Omental fat pad (tissue), 4 donors: Measurements from ENCODE around the gene CAMSAP3. TPM values are rescaled to one million over a fixed set of nuclear protein-coding genes. Genes with fewer than 3 reads are reported as not detected.
"Not testable (repeated sequence)": the region's sequence is repeated elsewhere in the genome, so short reads cannot be mapped to it uniquely, and the experiment has no call there.

Source experiments
- ATAC-seq: fragments of 150-250 bp; one replicate; pipeline ENCODE4 v1.9.1; 2016; ENCODE audit warnings: mild to moderate bottlenecking, moderate library complexity; ENCODE audit not compliant: low FRiP score
- DNase-seq: peaks from one replicate; pipeline ENCODE4 v3.0.0-alpha.2; 2019; ENCODE audit warnings: low spot score
- CTCF ChIP-seq, 3 donors: fragments of 450-650 bp; IDR thresholded peaks; one replicate each; pipeline ENCODE4 v1.5.1; 2016 to 2017; ENCODE audit warnings: antibody characterized with exemption in 3 of 3, mild to moderate bottlenecking in 3 of 3, moderate library complexity in 2 of 3
- total RNA-seq, 4 donors: library from RNA; depleted of rRNA; stranded (reverse); fragments of >200 nt; gene quantifications; one replicate each; pipeline ENCODE4 v1.1.0, GENCODE V29; 2016

Gene CAMSAP3
- total RNA-seq, 4 donors from 2014 or later: 0.36 to 1.0 (median 0.69) TPM; not detected in 1

- no peak for DNase-seq
- TF ChIP-seq CTCF (IDR thresholded peaks at IDR 0.05): no peak
- no peak for ATAC-seq
Measured at GRCh38 chr19:7575434-7576040, 20.1 kb upstream of the CAMSAP3 start.

GRCh38 chr19:7577422-7577821 is 18.2 kb upstream of the CAMSAP3 start:
- ATAC-seq, DNase-seq: not testable (repeated sequence)

GRCh38 chr19:7578127-7578526 is 17.5 kb upstream of the CAMSAP3 start:
- no peak for TF ChIP-seq CTCF (IDR thresholded peaks at IDR 0.05)
- ATAC-seq: no peak
- no peak for DNase-seq

- no peak for ATAC-seq
- no peak for DNase-seq
- no peak for TF ChIP-seq CTCF (IDR thresholded peaks at IDR 0.05)
Measured at GRCh38 chr19:7579182-7579581, 16.5 kb upstream of the CAMSAP3 start.

GRCh38 chr19:7582446-7582845 is 13.2 kb upstream of the CAMSAP3 start:
- ATAC-seq: no peak
- no peak for DNase-seq
- TF ChIP-seq CTCF (IDR thresholded peaks at IDR 0.05): no peak

GRCh38 chr19:7589822-7590221 is 5.8 kb upstream of the CAMSAP3 start:
- DNase-seq (no peak), ATAC-seq (no peak)

GRCh38 chr19:7590256-7590655 is 5.4 kb upstream of the CAMSAP3 start:
- ATAC-seq (no peak), DNase-seq (no peak)
- TF ChIP-seq CTCF (IDR thresholded peaks at IDR 0.05): no peak

More at GRCh38 chr19:7589822-7590221, 5.8 kb upstream of the CAMSAP3 start:
- no peak for TF ChIP-seq CTCF (IDR thresholded peaks at IDR 0.05)
